ENCODE data around the gene MAST4.

The MAST4 gene

DNA sequence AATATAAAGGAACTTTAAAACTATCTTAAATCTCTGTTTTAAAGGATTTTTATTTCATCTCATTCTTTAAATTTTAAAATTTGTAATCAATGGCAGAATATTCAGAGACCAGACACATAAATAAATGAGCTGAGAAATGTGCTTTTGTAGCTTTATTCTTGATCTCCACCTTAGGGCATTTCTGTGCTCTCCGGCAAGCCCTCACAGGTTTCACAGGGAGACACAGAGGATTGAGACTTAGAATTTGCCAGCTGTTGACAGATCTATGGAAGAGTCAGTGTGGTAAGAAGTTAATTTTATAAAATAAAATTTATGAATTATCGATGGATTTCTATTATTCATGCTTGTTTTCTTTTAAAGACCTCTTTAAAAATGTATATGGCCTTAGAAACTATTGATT, 393.6 kb downstream of the MAST4 start:
- DNase-seq (ENCODE audit: low read depth, low spot score): no peak

GRCh38 chr5:66991746-66992145, 395.6 kb downstream of the MAST4 start:
- no peak for DNase-seq (ENCODE audit: low read depth, low spot score)

GRCh38 chr5:66992547-66992946, 396.4 kb downstream of the MAST4 start:
- DNase-seq (ENCODE audit: low read depth, low spot score): no peak

DNA sequence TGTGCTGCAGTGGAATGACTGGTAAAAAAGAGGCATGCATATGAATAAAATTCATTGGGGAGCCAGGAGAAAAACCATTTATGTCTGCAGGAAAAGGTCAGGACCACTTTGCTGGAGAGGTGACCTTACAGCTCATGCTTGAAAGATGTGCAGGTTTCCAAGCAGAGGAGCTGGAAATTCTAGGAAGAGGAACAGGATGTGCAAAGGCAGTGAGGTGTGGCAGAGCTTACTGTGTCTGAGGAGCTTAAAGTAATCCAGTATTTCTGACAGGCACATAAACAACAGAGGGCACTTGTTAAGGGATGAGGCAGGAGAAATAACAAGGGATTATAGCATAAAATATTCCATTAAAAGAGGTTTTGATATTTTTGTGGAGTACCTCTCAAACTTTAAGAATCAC, 397.3 kb downstream of the MAST4 start:
- no peak for DNase-seq (ENCODE audit: low read depth, low spot score)

- DNase-seq (ENCODE audit: low read depth, low spot score): no peak
Observed at GRCh38 chr5:66993882-66994281, 397.7 kb downstream of the MAST4 start.

DNA sequence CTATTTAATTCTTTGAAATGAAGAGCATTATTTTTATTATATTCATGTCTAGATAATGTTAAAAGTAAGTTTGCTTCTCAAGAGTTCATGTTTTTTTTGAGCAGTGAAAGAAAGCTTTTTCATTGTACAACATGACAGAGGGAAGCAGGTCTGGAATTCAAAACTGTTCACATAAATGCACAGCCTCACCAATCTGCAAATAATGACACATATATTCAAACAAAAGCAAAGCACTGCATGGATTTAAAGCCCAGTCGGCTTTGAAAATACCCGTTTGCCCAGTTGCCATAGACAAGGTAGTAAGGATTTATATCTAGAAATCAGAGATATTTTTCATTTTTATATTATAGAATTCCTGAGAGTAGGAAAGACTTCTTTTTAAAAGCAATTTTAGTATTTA, 398.6 kb downstream of the MAST4 start:
- no peak for DNase-seq (ENCODE audit: low read depth, low spot score)

GRCh38 chr5:67000794-67001475, 404.7 kb downstream of the MAST4 start:
- no peak for DNase-seq (ENCODE audit: low read depth, low spot score)

GRCh38 chr5:67002832-67003684, 406.9 kb downstream of the MAST4 start:
- DNase-seq (ENCODE audit: low read depth, low spot score): no peak

- DNase-seq (ENCODE audit: low read depth, low spot score): no peak
Observed at GRCh38 chr5:67003685-67003934, 407.4 kb downstream of the MAST4 start.

DNA sequence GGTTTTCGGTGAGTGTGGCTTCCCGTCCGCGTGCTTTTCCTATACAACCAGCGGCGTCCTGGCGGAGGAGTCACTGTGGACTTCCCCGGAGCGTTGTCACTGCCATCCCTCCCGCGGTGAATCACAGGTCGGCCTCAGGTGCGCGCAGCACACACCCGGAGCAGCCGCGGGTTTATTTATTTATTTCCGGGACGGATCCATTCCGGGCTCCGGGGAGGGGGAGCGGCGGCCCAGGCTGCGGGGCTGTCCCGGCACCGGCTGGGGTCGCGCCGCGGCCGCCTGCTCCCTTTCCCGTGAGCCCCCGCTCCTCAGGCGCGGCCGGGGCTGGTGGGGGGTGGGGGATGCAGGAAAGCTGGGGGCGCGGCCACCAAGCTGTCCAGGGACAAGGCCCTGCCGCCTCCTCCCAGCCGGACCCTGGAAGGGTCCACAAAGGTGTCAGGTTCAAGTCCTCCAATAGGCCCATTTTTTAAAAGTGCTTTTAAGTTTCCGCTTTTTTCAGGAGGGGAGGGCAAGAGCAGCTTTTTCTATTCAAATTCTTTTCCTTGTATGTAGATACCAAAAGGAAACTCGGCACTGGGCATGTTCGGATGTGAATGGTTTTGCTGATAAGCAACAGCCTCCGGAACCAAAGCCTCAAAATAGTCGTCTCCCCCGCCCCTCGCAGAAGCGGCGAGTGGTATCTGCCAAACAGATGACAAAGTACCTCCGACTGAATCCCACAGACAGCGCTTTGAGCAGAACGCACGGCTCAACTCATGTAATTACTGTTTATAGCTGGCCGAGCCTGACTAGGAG, 407.9 kb downstream of the MAST4 start:
- peak; percentile 70 for DNase-seq (ENCODE audit: low read depth, low spot score)

- no peak for DNase-seq (ENCODE audit: low read depth, low spot score)
Observed at GRCh38 chr5:67004730-67005350, 408.6 kb downstream of the MAST4 start.

DNA sequence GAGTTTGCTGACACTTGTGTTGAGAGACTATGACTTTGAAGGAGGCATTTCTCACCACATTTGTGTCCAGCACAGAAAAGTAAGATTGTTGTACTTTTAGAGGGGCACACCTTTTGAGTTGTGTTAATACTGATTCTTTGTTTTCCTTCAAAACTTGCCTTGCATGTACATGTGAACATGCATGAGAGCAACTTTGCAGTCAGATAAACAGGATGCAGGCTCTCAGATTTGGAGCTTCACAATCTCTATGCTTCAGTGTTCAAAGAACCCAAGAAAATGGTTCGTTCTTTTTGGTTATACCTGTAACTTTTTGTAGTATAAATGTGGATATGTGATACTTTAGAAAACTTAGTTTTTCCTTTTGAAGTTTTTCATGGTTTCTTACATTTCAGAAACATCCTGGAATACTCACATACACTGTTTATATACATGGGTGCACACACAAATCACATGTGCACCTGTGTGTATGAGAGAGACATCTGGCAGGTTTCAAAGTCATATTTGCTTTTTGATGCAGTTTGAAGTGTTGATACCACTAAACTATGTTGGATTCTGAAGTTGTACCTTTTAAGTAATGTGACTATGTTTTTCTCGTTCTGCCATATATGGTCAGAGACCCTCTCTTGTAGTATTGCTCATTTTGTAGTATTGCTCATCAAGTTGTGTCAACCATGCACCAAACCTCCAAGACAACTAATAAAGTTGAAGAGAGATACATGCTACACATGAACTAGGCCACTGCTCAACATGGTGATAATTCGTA, 409.7 kb downstream of the MAST4 start:
- no peak for DNase-seq (ENCODE audit: low read depth, low spot score)

DNA sequence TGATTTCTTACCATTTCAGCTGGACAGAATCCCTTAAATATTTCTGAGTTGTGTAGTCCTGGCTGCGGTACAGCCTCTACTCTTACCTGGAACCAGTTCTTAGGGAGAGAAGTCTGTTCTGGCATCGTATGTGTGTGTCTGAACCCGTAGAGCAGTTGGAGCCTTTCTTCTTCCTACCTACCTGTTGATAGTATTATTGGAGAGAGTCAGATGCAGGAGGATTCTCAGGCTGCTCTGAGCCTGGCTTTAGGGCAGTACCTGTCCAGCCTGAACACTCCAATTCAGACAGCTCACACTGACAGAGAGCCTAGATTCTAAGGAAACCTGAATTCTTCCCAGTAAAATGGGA, 410.3 kb downstream of the MAST4 start:
- DNase-seq (ENCODE audit: low read depth, low spot score): no peak

GRCh38 chr5:67009028-67009427, 412.8 kb downstream of the MAST4 start:
- DNase-seq (ENCODE audit: low read depth, low spot score): no peak

DNA sequence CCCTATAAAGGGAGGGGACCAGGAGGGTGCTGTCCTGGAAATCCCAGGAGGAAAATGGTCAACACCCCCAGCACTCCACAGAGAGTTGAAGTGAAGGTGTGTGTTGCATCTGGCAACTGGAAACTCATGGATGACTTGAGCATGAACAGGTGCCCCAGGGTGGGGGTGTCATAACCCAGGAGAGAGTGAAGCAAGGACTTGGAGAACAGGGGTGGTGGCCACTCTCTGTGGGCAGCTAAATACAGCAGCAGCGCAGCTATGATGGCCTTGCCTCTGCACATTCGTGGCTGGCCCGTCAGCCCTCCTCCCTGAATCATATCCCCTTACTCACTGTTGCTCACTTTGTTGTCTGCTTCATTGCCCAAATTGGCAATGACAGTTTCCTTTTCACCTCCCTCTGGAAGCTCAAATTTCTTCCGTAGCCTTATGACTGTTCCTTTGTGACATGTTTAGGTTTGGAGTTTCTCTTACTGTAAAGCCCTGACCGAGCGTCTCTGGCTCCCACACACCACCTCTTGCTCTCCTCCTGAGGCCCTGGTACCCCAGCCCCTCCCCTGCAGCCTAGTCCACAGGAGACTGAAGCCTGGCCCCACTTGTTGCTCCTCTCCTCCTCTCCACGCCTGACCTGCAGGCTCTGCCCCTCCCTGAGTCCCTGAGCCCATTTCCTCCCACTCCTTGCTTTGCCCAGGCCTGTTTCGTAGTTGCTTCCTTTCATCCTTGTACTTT, 414.7 kb downstream of the MAST4 start:
- DNase-seq (ENCODE audit: low read depth, low spot score): no peak

DNA sequence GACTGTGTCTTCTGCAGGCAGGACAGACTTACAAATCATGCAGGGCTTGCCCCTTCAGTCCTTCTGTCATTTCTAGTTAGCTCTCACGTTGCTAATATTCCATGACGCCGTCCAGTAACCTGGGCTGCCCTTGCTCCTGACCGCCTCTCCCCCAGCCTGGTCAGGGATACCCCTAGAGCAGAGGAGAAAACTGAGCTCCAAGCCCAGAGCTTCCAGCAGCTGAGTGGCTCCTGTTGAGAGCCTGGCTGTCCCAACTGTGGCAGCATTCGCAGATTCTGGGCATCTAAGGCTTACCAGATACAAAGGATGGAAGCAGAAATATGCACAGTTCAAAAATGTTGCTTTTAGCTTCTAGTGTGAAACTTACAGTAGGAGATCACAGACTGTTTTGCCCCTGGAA, 415.2 kb downstream of the MAST4 start:
- no peak for DNase-seq (ENCODE audit: low read depth, low spot score)

DNA sequence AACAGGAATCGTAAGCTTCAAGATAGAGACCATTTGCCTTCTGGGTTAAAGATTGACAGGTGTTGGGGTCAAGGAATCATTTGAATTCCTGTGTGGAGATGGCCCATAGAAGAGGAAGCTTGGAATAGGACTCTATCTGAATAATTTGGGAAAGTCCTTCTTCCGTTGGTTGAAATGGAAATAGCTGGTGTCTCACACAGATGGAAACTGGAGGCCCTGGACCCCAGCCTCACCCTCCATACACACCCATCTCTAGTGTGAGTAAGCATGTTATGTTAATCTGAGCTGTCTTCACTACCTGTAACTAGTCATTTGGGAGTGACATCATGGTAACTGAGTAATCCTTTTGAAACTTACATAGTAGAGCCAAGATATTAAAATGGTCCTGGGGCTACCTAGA, 416.0 kb downstream of the MAST4 start:
- no peak for DNase-seq (ENCODE audit: low read depth, low spot score)

- no peak for DNase-seq (ENCODE audit: low read depth, low spot score)
Observed at GRCh38 chr5:67013719-67014118, 417.5 kb downstream of the MAST4 start.

- DNase-seq (ENCODE audit: low read depth, low spot score): no peak
Observed at GRCh38 chr5:67014191-67014590, 418.0 kb downstream of the MAST4 start.

- DNase-seq (ENCODE audit: low read depth, low spot score): no peak
Observed at GRCh38 chr5:67014957-67015400, 418.8 kb downstream of the MAST4 start.

Data from activated naive CD8-positive, alpha-beta T cell treated with anti-CD3 and anti-CD28 coated beads, Interleukin-2, amount 50 U/mL, for 16 hours (primary cell).